ENCODE measurements around the gene CDC42EP3. TPM values are rescaled to one million over a fixed set of nuclear protein-coding genes. Genes with fewer than 3 reads are reported as not detected.

Gene CDC42EP3
- total and polyA plus RNA-seq, 4 experiments from 2014 or later, result 56.1 to 107 (median 60.1) TPM

DNA sequence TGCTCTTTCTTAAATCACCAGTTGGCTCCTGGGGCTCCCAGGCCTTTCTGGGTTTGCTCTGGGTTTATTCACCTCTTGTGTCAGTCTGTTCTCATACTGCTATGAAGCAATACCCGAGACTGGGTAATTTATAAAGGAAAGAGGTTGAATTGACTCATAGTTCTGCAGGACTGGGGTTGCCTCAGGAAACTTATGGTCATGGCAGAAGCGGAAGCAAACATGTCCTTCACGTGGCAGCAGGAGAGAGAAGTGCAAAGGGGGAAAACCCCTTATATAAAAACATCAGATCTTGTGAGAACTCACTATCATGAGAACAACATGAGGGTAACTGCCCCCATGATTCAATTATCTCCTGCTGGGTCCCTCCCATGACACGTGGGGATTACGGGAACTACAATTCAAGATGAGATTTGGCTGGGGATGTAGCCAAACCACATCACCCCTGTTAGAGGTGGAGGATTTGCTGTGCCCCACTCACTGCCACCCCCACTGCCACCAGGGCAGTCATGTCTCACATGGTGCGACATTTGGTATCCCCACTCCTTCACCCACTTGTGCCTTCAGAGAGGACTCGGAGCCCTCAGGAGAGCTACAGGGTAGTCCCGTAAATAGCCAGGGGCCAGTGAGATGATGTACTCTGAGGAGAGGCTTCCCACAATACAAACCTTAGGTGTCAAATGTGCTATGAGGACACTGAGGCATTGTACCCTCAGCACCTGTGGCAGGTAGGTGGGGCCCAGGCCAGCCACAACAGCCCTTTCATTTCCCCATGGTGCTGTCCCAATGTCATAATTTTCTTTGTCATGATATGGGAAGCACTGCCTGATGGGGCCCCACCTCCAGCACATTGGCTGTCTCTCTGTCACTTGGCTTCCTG is 35.7 kb downstream of the CDC42EP3 start:
- CTCF ChIA-PET (ENCODE audit: partially characterized antibody), result interaction anchor here (0.9 kb wide), 1 partner anchor 197 kb away, joined by 3 read pairs; no protein-coding TSS in a partner anchor
- no peaks in the 10 kb centered on the region for H3K27me3 ChIP-seq (ENCODE audit: insufficient read depth, low read length)
- peaks cover 76% of the 10 kb centered on the region for H3K4me1 ChIP-seq (ENCODE audit: insufficient read depth, low read length)

DNA sequence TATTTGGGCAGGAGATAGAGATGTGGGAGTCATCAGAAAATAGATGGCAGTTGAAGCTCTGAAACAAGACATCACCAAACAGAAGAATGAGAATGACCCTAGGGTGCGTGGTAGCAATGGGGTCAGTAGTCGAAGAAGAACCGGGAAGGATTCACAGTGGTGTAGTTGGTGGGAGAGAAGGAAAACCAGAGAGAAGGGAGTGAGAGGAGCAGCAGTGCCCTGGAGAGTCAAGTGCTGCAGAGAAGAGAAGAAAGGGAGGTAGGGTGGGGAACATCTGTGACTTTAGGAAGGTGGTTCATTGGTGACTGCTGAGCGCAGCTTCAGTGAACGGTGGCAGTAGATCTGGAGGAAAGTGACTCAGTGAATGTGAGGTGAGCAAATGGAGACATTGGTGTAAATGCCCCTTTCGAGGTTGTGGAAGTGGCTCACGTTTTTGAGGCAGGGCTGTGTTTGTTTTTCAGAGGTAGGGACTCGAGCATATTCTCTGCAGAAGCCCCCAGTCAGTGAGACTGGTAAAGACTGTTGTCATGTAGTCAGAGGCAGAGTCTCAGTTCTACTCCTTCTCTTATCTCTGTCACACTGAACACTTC is 36.4 kb downstream of the CDC42EP3 start:
- Mint-ChIP-seq H3K27ac (peak overlapping the region; percentile 92 to 98 (median 94)), H3K4me1 (peaks cover 73 to 93% (median 82%) of the 10 kb centered on the region in 4 donors), H3K36me3 (peaks cover 26 to 29% of the 10 kb centered on the region in 2 donors), H3K9me3 (no peaks in the 10 kb centered on the region), H3K27me3 (no peaks in the 10 kb centered on the region), H3K4me3 (peak overlapping the region in 7 of 8 donors; percentile 54 to 80 (median 66))
- no peaks in the 10 kb centered on the region for H3K9me3 ChIP-seq (ENCODE audit: control insufficient read depth in 1 of 2, low read length in 2 of 2)
- ChIA-PET POLR2A (ENCODE audit: partially characterized antibody) (interaction anchor here (0.7 to 3.5 kb wide), 9 partner anchors 9 to 36 kb away, joined by 3 to 20 read pairs (median 5); no protein-coding TSS in a partner anchor), CTCF (ENCODE audit: partially characterized antibody) (interaction anchor here (1.6 to 1.8 kb wide), 2 partner anchors 13 to 16 kb away, joined by 4 to 9 read pairs; no protein-coding TSS in a partner anchor)
- DNase-seq, result no peak
- no peak overlapping the region for H3K4me3 ChIP-seq (ENCODE audit: low read length in 2 of 2)
- intact Hi-C loops (cut with micrococcal nuclease), result loop anchor here (1.0 to 5.0 kb wide), 6 partner anchors 9 to 49 kb away; partner anchors contain the start of gene CDC42EP3
- peak overlapping the region; percentile 72 for H3K27ac ChIP-seq (ENCODE audit: low read depth, low read length)
- peaks cover 83% of the 10 kb centered on the region for H3K4me1 ChIP-seq (ENCODE audit: insufficient read depth, low read length)
- no peaks in the 10 kb centered on the region for H3K27me3 ChIP-seq (ENCODE audit: insufficient read depth, low read length)
- no peaks in the 10 kb centered on the region for H3K36me3 ChIP-seq (ENCODE audit: insufficient read depth, low read length)

More for the DNA sequence above, 35.7 kb downstream of the CDC42EP3 start:
- peak; percentile 70 to 94 (median 78) for DNase-seq
- peak overlapping the region in 1 of 2 donors; percentile 22 for H3K4me3 ChIP-seq (ENCODE audit: low read length in 2 of 2)
- peak overlapping the region; percentile 72 for H3K27ac ChIP-seq (ENCODE audit: low read depth, low read length)
- H3K27ac Mint-ChIP-seq, result peak overlapping the region; percentile 92 to 98 (median 94)
- H3K4me3 Mint-ChIP-seq, result peak overlapping the region in 7 of 8 donors; percentile 54 to 80 (median 66)
- no peaks in the 10 kb centered on the region for H3K36me3 ChIP-seq (ENCODE audit: insufficient read depth, low read length)
- peaks cover 28 to 32% of the 10 kb centered on the region in 2 donors for H3K36me3 Mint-ChIP-seq
- no peaks in the 10 kb centered on the region for H3K27me3 Mint-ChIP-seq
- no peaks in the 10 kb centered on the region for H3K9me3 ChIP-seq (ENCODE audit: control insufficient read depth in 1 of 2, low read length in 2 of 2)
- H3K4me1 Mint-ChIP-seq, result peaks cover 68 to 90% (median 75%) of the 10 kb centered on the region in 4 donors
- H3K9me3 Mint-ChIP-seq, result no peaks in the 10 kb centered on the region
- intact Hi-C loops (cut with micrococcal nuclease), result loop anchor here (1.0 to 5.0 kb wide), 6 partner anchors 9 to 49 kb away; partner anchors contain the start of gene CDC42EP3
- POLR2A ChIA-PET (ENCODE audit: partially characterized antibody), result interaction anchor here (0.7 to 3.5 kb wide), 5 partner anchors 10 to 51 kb away, joined by 3 to 20 read pairs (median 3); no protein-coding TSS in a partner anchor

DNA sequence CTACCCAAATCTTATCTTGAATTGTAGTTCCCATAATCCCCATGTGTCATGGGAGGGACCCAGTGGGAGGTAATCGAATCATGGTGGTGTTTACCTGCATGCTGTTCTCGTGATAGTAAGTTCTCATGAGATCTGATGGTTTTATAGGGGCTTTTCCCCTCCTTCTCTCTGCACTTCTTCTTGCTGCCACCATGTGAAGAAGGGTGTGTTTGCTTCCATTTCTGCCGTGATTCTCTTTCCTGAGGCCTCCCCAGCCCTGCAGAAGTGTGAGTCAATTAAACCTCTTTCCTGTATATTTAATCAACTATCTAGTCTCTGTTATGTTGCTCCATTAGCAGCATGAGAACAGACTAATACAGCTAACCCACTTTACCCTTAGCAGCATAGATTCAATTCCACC is 37.6 kb downstream of the CDC42EP3 start:
- no peaks in the 10 kb centered on the region for H3K27me3 ChIP-seq (ENCODE audit: insufficient read depth, low read length)
- DNase-seq, result no peak
- Mint-ChIP-seq H3K27me3 (no peaks in the 10 kb centered on the region), H3K4me1 (peaks cover 71 to 94% (median 79%) of the 10 kb centered on the region in 4 donors), H3K4me3 (peak overlapping the region in 5 of 8 donors; percentile 18 to 63 (median 19)), H3K36me3 (peaks cover 17 to 30% of the 10 kb centered on the region in 2 donors), H3K9me3 (no peaks in the 10 kb centered on the region), H3K27ac (peak overlapping the region; percentile 1 to 98 (median 48))
- no peak overlapping the region for H3K27ac ChIP-seq (ENCODE audit: low read depth, low read length)
- H3K36me3 ChIP-seq (ENCODE audit: insufficient read depth, low read length), result no peaks in the 10 kb centered on the region
- ChIA-PET CTCF (ENCODE audit: partially characterized antibody) (interaction anchor here (0.6 to 1.8 kb wide), 5 partner anchors 10 to 219 kb away, joined by 3 to 9 read pairs (median 4); no protein-coding TSS in a partner anchor), POLR2A (ENCODE audit: partially characterized antibody) (interaction anchor here (1.1 to 3.5 kb wide), 7 partner anchors 8 to 37 kb away, joined by 3 to 20 read pairs (median 11); no protein-coding TSS in a partner anchor)
- peaks cover 90% of the 10 kb centered on the region for H3K4me1 ChIP-seq (ENCODE audit: insufficient read depth, low read length)
- intact Hi-C loops (cut with micrococcal nuclease), result loop anchor here (2.0 kb wide), 2 partner anchors 17 to 33 kb away; no protein-coding TSS in a partner anchor
- H3K4me3 ChIP-seq (ENCODE audit: low read length in 2 of 2), result no peak overlapping the region
- no peaks in the 10 kb centered on the region for H3K9me3 ChIP-seq (ENCODE audit: control insufficient read depth in 1 of 2, low read length in 2 of 2)

DNA sequence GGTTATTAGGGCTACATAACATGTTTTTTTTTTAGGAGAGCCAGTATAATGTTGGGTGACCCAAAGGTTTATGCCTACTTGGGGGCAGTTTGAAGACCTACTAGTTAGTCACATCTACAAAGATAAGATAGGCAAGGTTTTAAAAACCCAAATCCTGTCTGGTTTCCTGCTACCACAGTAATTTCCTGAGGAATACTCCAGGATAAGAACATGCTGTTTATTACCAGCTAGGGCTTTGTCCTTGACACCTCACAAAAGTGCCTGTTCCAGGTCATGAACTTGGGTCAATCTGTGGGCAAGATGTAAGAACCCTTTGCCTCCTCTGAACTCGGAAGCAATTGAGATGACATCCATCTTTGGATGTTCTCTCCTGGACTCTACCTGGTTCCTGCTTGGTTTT is 38.2 kb downstream of the CDC42EP3 start:
- H3K36me3 ChIP-seq (ENCODE audit: insufficient read depth, low read length), result no peaks in the 10 kb centered on the region
- ChIA-PET CTCF (ENCODE audit: partially characterized antibody) (interaction anchor here (0.7 to 1.6 kb wide), 3 partner anchors 10 to 219 kb away, joined by 3 to 6 read pairs (median 4); no protein-coding TSS in a partner anchor), POLR2A (ENCODE audit: partially characterized antibody) (interaction anchor here (0.6 to 3.5 kb wide), 7 partner anchors 12 to 207 kb away, joined by 3 to 16 read pairs (median 7); no protein-coding TSS in a partner anchor)
- H3K27ac ChIP-seq (ENCODE audit: low read depth, low read length), result no peak overlapping the region
- H3K4me1 ChIP-seq (ENCODE audit: insufficient read depth, low read length), result peaks cover 89% of the 10 kb centered on the region
- Mint-ChIP-seq H3K27me3 (no peaks in the 10 kb centered on the region), H3K27ac (peak overlapping the region in 5 of 7 donors; percentile 9 to 98 (median 83)), H3K4me3 (peak overlapping the region in 3 of 8 donors; percentile 18 to 57 (median 21)), H3K4me1 (peaks cover 68 to 88% (median 75%) of the 10 kb centered on the region in 4 donors), H3K9me3 (no peaks in the 10 kb centered on the region), H3K36me3 (peaks cover 15 to 28% of the 10 kb centered on the region in 2 donors)
- no peak for DNase-seq
- no peaks in the 10 kb centered on the region for H3K9me3 ChIP-seq (ENCODE audit: control insufficient read depth in 1 of 2, low read length in 2 of 2)
- no peaks in the 10 kb centered on the region for H3K27me3 ChIP-seq (ENCODE audit: insufficient read depth, low read length)
- intact Hi-C loops (cut with micrococcal nuclease), result no loop called here
- no peak overlapping the region for H3K4me3 ChIP-seq (ENCODE audit: low read length in 2 of 2)

DNA sequence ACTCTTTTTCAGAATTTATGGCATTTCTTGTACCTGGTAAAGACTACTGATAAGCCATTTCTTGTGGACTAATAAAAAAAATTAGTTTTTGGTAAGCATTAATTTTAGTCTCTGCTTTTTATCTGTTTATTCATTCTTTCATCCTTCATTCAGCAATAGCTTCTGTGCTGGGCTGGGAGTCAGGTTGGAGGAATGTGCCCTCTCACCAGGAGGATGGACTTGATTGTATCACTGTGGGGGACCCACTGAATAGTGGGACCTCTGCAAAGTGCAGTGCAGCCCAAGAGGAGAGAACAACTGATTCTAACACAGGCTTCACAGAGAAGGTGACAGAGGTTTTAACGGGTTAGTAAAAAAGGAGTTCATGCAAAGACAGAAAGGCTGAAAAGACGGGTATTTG is 39.1 kb downstream of the CDC42EP3 start:
- H3K27me3 ChIP-seq (ENCODE audit: insufficient read depth, low read length), result no peaks in the 10 kb centered on the region
- H3K4me1 Mint-ChIP-seq, result peaks cover 63 to 86% (median 69%) of the 10 kb centered on the region in 4 donors
- H3K27ac Mint-ChIP-seq, result peak overlapping the region in 3 of 7 donors; percentile 9 to 98 (median 60)
- H3K27ac ChIP-seq (ENCODE audit: low read depth, low read length), result no peak overlapping the region
- no peaks in the 10 kb centered on the region for H3K9me3 ChIP-seq (ENCODE audit: control insufficient read depth in 1 of 2, low read length in 2 of 2)
- no peak overlapping the region for H3K4me3 ChIP-seq (ENCODE audit: low read length in 2 of 2)
- no peaks in the 10 kb centered on the region for H3K9me3 Mint-ChIP-seq
- CTCF ChIA-PET (ENCODE audit: partially characterized antibody), result interaction anchor here (1.6 kb wide), 1 partner anchor 218 kb away, joined by 6 read pairs; no protein-coding TSS in a partner anchor
- DNase-seq, result no peak
- H3K27me3 Mint-ChIP-seq, result no peaks in the 10 kb centered on the region
- H3K4me3 Mint-ChIP-seq, result peak overlapping the region in 1 of 8 donors; percentile 69
- H3K4me1 ChIP-seq (ENCODE audit: insufficient read depth, low read length), result peaks cover 89% of the 10 kb centered on the region
- peaks cover 18 to 28% of the 10 kb centered on the region in 2 donors for H3K36me3 Mint-ChIP-seq
- H3K36me3 ChIP-seq (ENCODE audit: insufficient read depth, low read length), result no peaks in the 10 kb centered on the region
- intact Hi-C loops (cut with micrococcal nuclease), result no loop called here
- POLR2A ChIA-PET (ENCODE audit: partially characterized antibody), result interaction anchor here (0.9 to 3.5 kb wide), 10 partner anchors 11 to 1119 kb away, joined by 3 to 16 read pairs (median 5); partner anchors contain the start of genes CDC42EP3 and SRSF7

DNA sequence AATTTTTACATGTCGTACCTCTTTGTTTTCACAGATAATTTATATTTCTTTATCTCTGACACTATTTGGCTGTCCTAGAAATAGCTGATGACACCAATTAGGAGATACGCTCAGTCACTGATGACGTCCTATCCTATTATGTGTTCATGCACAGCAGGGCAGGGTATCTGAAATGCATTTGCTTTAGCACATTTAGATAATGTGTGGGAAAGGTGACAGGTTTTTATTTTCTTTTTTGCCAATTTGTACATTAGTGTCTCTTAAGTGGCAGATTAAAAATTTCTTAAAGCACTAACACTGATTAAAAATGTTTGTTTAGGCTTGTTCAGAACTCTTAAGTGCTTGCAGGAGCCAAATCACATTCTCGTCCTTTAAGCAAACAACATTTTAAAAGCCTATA is 39.7 kb downstream of the CDC42EP3 start:
- H3K4me1 Mint-ChIP-seq, result peaks cover 63 to 86% (median 69%) of the 10 kb centered on the region in 4 donors
- no peak overlapping the region for H3K4me3 ChIP-seq (ENCODE audit: low read length in 2 of 2)
- peaks cover 18 to 28% of the 10 kb centered on the region in 2 donors for H3K36me3 Mint-ChIP-seq
- H3K9me3 ChIP-seq (ENCODE audit: control insufficient read depth in 1 of 2, low read length in 2 of 2), result no peaks in the 10 kb centered on the region
- H3K9me3 Mint-ChIP-seq, result no peaks in the 10 kb centered on the region
- H3K27ac Mint-ChIP-seq, result no peak overlapping the region
- H3K27me3 ChIP-seq (ENCODE audit: insufficient read depth, low read length), result no peaks in the 10 kb centered on the region
- H3K4me1 ChIP-seq (ENCODE audit: insufficient read depth, low read length), result peaks cover 89% of the 10 kb centered on the region
- CTCF ChIA-PET (ENCODE audit: partially characterized antibody), result no interaction called here
- H3K27me3 Mint-ChIP-seq, result no peaks in the 10 kb centered on the region
- H3K36me3 ChIP-seq (ENCODE audit: insufficient read depth, low read length), result no peaks in the 10 kb centered on the region
- H3K4me3 Mint-ChIP-seq, result no peak overlapping the region
- no peak overlapping the region for H3K27ac ChIP-seq (ENCODE audit: low read depth, low read length)
- DNase-seq, result no peak
- POLR2A ChIA-PET (ENCODE audit: partially characterized antibody), result interaction anchor here (0.7 to 3.5 kb wide), 7 partner anchors 13 to 1119 kb away, joined by 3 to 16 read pairs (median 3); partner anchors contain the start of genes CDC42EP3 and SRSF7
- intact Hi-C loops (cut with micrococcal nuclease), result no loop called here

Data from CD4-positive, alpha-beta memory T cell (primary cell).